Transverse colon (tissue), 3 donors: Measurements from ENCODE around the gene MS4A18.

Experiments used
- EP300 ChIP-seq: sonication (generic); formaldehyde crosslinking; IDR thresholded peaks from one replicate; pipeline ENCODE4 v1.6.1; 2017; ENCODE audit warnings: antibody characterized with exemption, low read depth
- POLR2A ChIP-seq: fragments of 450-650 bp; IDR thresholded peaks from one replicate; pipeline ENCODE4 v1.6.1; 2016; ENCODE audit warnings: antibody characterized with exemption, mild to moderate bottlenecking, moderate library complexity
- TF ChIP-seq, protein P1 (sequence below), 5 experiments: fragments of 200-600 bp in 3 of 5; fragments of 450-650 bp in 2 of 5; sonication (generic) in 3 of 5; IDR thresholded peaks; 1 replicate in 2 of 5; 2 replicates in 3 of 5; pipeline ENCODE4 v1.5.1; 2016 to 2017; ENCODE audit warnings: antibody characterized with exemption in 5 of 5, inconsistent platforms in 3 of 5, mild to moderate bottlenecking in 2 of 5, moderate library complexity in 1 of 5

- TF ChIP-seq, protein P1, sequence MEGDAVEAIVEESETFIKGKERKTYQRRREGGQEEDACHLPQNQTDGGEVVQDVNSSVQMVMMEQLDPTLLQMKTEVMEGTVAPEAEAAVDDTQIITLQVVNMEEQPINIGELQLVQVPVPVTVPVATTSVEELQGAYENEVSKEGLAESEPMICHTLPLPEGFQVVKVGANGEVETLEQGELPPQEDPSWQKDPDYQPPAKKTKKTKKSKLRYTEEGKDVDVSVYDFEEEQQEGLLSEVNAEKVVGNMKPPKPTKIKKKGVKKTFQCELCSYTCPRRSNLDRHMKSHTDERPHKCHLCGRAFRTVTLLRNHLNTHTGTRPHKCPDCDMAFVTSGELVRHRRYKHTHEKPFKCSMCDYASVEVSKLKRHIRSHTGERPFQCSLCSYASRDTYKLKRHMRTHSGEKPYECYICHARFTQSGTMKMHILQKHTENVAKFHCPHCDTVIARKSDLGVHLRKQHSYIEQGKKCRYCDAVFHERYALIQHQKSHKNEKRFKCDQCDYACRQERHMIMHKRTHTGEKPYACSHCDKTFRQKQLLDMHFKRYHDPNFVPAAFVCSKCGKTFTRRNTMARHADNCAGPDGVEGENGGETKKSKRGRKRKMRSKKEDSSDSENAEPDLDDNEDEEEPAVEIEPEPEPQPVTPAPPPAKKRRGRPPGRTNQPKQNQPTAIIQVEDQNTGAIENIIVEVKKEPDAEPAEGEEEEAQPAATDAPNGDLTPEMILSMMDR (IDR thresholded peaks at IDR 0.05): no peak
- TF ChIP-seq POLR2A: no peak
- TF ChIP-seq EP300: no peak
These were observed 32.8 kb downstream of the MS4A18 start for GRCh38 chr11:60757231-60757800.
